Kidney (tissue), 14 donors: Measurements from ENCODE around the gene ELF3. TPM values are rescaled to one million over a fixed set of nuclear protein-coding genes. Genes with fewer than 3 reads are reported as not detected.
A peak's percentile ranks its signal among the peaks of the same experiment; 100 is the strongest.

Experiments
- DNase-seq, 5 donors: peaks; one replicate each; pipeline ENCODE4 v3.0.0-alpha.2; 2013 to 2020
- FAIRE-seq: peaks from 2 replicates; lab custom pipeline; 2012; peaks lifted over from hg19 to GRCh38; lab: Jason Lieb, UNC
- H3K27ac ChIP-seq, 2 donors: one replicate each; pipeline ENCODE4 v1.7.0; 2013; ENCODE audit warnings: low read depth in 2 of 2, low read length in 2 of 2, inconsistent platforms in 1 of 2
- H3K27me3 ChIP-seq: one replicate; pipeline ENCODE4 v1.7.1; 2013; ENCODE audit warnings: low read length, inconsistent platforms; ENCODE audit not compliant: control insufficient read depth, insufficient read depth
- H3K36me3 ChIP-seq, 3 donors: one replicate each; pipeline versions ENCODE4 v1.7.0 to v1.7.1; 2013; ENCODE audit warnings: low read length in 3 of 3, control low read depth in 1 of 3, inconsistent platforms in 1 of 3; ENCODE audit not compliant: insufficient read depth in 3 of 3, control insufficient read depth in 2 of 3
- H3K4me1 ChIP-seq, 3 donors: one replicate each; pipeline versions ENCODE4 v1.7.0 to v1.7.1; 2013; ENCODE audit warnings: low read length in 3 of 3, inconsistent platforms in 1 of 3, low read depth in 1 of 3; ENCODE audit not compliant: control insufficient read depth in 2 of 3, insufficient read depth in 2 of 3
- H3K4me3 ChIP-seq, 3 donors: one replicate each; pipeline versions ENCODE4 v1.7.0 to v1.8.1; 2013; ENCODE audit warnings: low read length in 3 of 3, control low read depth in 1 of 3, inconsistent platforms in 1 of 3
- H3K9ac ChIP-seq, 3 donors: one replicate each; pipeline versions ENCODE4 v1.7.0 to v1.7.1; 2013; ENCODE audit warnings: low read length in 3 of 3, control low read depth in 1 of 3, inconsistent platforms in 1 of 3
- H3K9me3 ChIP-seq, 3 donors: one replicate each; pipeline versions ENCODE4 v1.7.0 to v1.7.1; 2013; ENCODE audit warnings: low read length in 3 of 3, control low read depth in 1 of 3, inconsistent platforms in 1 of 3; ENCODE audit not compliant: control insufficient read depth in 2 of 3, insufficient read depth in 1 of 3
- intact Hi-C: fragments of 100-400 bp; cut with DNase I; formaldehyde crosslinking; loops from one replicate; pipeline ENCODE4 v1.11.1; 2022
- polyA plus RNA-seq: library from polyadenylated mRNA; stranded (reverse); fragments of 350-450 nt; fragmentation: Illumina TruSeq; extraction: RNeasy Lipid Tissue Mini Kit (QIAGEN cat#74804); gene quantifications from one replicate; pipeline ENCODE4 v1.2.3, GENCODE V29; 2014; ENCODE audit warnings: low read depth, low replicate concordance; ENCODE audit not compliant: insufficient read depth
- total RNA-seq: library from RNA; stranded (reverse); fragmentation: NEBNext Ultra II Directional; extraction: Animal tissue kit (Norgen Biotek cat#: 25700); gene quantifications from one replicate; pipeline ENCODE4 v1.2.1, GENCODE V29; 2021
- TF ChIP-seq, protein P1 (sequence below): IDR thresholded peaks from 3 replicates; pipeline ENCODE4 v1.5.1; 2012; ENCODE audit warnings: mild to moderate bottlenecking, moderate library complexity, borderline replicate concordance; ENCODE audit not compliant: insufficient read depth; ENCODE audit errors: extremely low read depth
- donor health status: control.
- donor health status: control.
- donor health status: control.
- donor health status: control.
- donor health status: control.
- donor health status: DM: yes; HTN: yes; CAD: no.
- donor health status: Normal renal cell carcinoma (clear cell type).

Gene ELF3
- total and polyA plus RNA-seq, 2 donors from 2014 or later, result 81.8 to 400 TPM

DNA sequence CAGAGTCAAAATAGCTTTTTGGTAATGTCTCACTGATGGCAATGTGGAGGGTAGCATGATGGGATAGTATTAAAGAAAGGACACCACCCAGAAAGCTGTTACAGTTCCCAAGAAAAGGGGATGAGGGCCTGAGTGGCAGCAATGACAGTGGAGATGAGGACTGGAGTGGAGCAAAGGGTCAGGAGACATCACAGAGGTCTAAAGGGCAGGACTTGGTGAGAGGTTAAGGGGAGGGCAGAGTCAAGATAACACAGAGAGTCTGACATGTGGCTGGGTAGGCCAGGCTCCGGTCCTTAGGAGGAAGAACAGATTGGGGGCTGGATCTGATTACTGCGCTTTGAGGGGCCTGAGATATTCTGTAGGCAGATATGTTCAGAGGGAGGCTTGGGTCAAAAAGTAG is 19.3 kb downstream of the ELF3 start:
- Histone ChIP-seq H3K36me3 (no peaks in the 10 kb centered on the region), H3K9ac (no peak overlapping the region), H3K27ac (no peak overlapping the region), H3K4me1 (peaks cover 0 to 5% (median 4%) of the 10 kb centered on the region in 3 donors), H3K9me3 (no peaks in the 10 kb centered on the region), H3K4me3 (no peak overlapping the region), H3K27me3 (no peaks in the 10 kb centered on the region)
- intact Hi-C loops, result no loop called here
- no peak for FAIRE-seq
- peak in 1 of 5 donors; percentile 4 for DNase-seq
- TF ChIP-seq, protein P1, sequence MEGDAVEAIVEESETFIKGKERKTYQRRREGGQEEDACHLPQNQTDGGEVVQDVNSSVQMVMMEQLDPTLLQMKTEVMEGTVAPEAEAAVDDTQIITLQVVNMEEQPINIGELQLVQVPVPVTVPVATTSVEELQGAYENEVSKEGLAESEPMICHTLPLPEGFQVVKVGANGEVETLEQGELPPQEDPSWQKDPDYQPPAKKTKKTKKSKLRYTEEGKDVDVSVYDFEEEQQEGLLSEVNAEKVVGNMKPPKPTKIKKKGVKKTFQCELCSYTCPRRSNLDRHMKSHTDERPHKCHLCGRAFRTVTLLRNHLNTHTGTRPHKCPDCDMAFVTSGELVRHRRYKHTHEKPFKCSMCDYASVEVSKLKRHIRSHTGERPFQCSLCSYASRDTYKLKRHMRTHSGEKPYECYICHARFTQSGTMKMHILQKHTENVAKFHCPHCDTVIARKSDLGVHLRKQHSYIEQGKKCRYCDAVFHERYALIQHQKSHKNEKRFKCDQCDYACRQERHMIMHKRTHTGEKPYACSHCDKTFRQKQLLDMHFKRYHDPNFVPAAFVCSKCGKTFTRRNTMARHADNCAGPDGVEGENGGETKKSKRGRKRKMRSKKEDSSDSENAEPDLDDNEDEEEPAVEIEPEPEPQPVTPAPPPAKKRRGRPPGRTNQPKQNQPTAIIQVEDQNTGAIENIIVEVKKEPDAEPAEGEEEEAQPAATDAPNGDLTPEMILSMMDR, result no peak

DNA sequence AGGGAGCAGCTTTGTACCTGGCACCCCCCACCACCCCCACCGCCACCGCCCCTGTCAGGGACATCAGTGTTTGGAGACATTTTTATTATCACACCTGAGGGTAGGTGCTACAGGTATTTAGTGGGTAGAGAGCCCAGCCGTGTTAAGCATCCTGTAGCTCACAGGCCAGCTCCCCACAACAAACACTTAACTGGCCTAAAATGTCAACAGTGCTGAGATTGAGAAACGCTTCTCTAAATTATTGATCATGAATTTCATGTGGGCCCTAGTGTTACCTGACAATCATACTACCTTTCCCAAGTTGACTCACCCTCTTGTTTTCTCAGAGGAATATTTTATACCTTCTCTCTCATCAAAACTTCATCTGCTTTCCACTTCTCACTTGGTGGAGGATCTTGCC is 21.4 kb downstream of the ELF3 start:
- Histone ChIP-seq H3K4me1 (peaks cover 0 to 9% (median 5%) of the 10 kb centered on the region in 3 donors), H3K27ac (no peak overlapping the region), H3K36me3 (no peaks in the 10 kb centered on the region), H3K4me3 (no peak overlapping the region), H3K27me3 (no peaks in the 10 kb centered on the region), H3K9ac (no peak overlapping the region), H3K9me3 (no peaks in the 10 kb centered on the region)
- no peak for DNase-seq
- intact Hi-C loops, result no loop called here
- TF ChIP-seq, protein P1, result no peak
- FAIRE-seq, result no peak

- Histone ChIP-seq H3K9me3 (no peaks in the 10 kb centered on the region), H3K4me3 (peak overlapping the region in 2 of 3 donors; percentile 18 to 39), H3K27me3 (no peaks in the 10 kb centered on the region), H3K9ac (peak overlapping the region in 1 of 3 donors; percentile 86), H3K4me1 (peaks cover 0 to 9% (median 5%) of the 10 kb centered on the region in 3 donors), H3K27ac (peak overlapping the region; percentile 90 to 91), H3K36me3 (no peaks in the 10 kb centered on the region)
- DNase-seq (no peak), FAIRE-seq (no peak)
- TF ChIP-seq, protein P1, result no peak
- intact Hi-C loops, result no loop called here
Measured at GRCh38 chr1:202034149-202034682, 23.8 kb downstream of the ELF3 start.
